H9 (cell line): ENCODE results near the gene LRP10. TPM values are rescaled to one million over a fixed set of nuclear protein-coding genes. Genes with fewer than 3 reads are reported as not detected.

Experiments used
- DNase-seq: peaks from one replicate; pipeline ENCODE4 v3.0.0-alpha.2; 2017
- H2AFZ ChIP-seq: one replicate; pipeline ENCODE4 v1.6.1; 2013; ENCODE audit warnings: mild to moderate bottlenecking, low read length, control low read depth, moderate library complexity
- H2AK5ac ChIP-seq: 2 replicates; pipeline ENCODE4 v1.6.1; 2013; ENCODE audit warnings: low read length, control low read depth, mixed read lengths; ENCODE audit not compliant: insufficient read length
- H2BK120ac ChIP-seq: one replicate; pipeline ENCODE4 v1.6.1; 2013; ENCODE audit warnings: low read depth, mild to moderate bottlenecking, low read length, control low read depth, inconsistent platforms; ENCODE audit not compliant: poor library complexity, severe bottlenecking
- H2BK12ac ChIP-seq: 2 replicates; pipeline ENCODE4 v1.6.1; 2013; ENCODE audit warnings: low read length, control low read depth, mixed read lengths, low read depth; ENCODE audit not compliant: insufficient read length
- H2BK15ac ChIP-seq: 2 replicates; pipeline ENCODE4 v1.6.1; 2013; ENCODE audit warnings: low read depth, low read length, control low read depth
- H2BK20ac ChIP-seq: one replicate; pipeline ENCODE4 v1.6.1; 2013; ENCODE audit warnings: low read depth, mild to moderate bottlenecking, low read length, control low read depth, inconsistent platforms; ENCODE audit not compliant: poor library complexity, severe bottlenecking
- H2BK5ac ChIP-seq: 2 replicates; pipeline ENCODE4 v1.6.1; 2013; ENCODE audit warnings: low read length, control low read depth, mixed read lengths; ENCODE audit not compliant: insufficient read length
- H3K14ac ChIP-seq: 2 replicates; pipeline ENCODE4 v1.6.1; 2013; ENCODE audit warnings: low read length, control low read depth; ENCODE audit not compliant: insufficient read depth
- H3K18ac ChIP-seq: 2 replicates; pipeline ENCODE4 v1.6.1; 2013; ENCODE audit warnings: low read depth, mild to moderate bottlenecking, mixed read lengths, low read length, control low read depth; ENCODE audit not compliant: insufficient read length
- H3K23ac ChIP-seq: 2 replicates; pipeline ENCODE4 v1.6.1; 2013; ENCODE audit warnings: low read length, control low read depth, mixed read lengths, low read depth; ENCODE audit not compliant: insufficient read length
- H3K23me2 ChIP-seq: 2 replicates; pipeline ENCODE4 v1.6.1; 2013; ENCODE audit warnings: low read depth, mild to moderate bottlenecking, mixed read lengths, low read length, control low read depth; ENCODE audit not compliant: insufficient read length, poor library complexity, severe bottlenecking
- H3K27ac ChIP-seq: 2 replicates; pipeline ENCODE4 v1.5.1; 2013; ENCODE audit warnings: low read length, control low read depth, mixed read lengths, low read depth; ENCODE audit not compliant: insufficient read length
- H3K27me3 ChIP-seq: 2 replicates; pipeline ENCODE4 v1.6.1; 2013; ENCODE audit warnings: low read length, control low read depth, inconsistent platforms; ENCODE audit not compliant: insufficient read depth
- H3K4ac ChIP-seq: 2 replicates; pipeline ENCODE4 v1.6.1; 2013; ENCODE audit warnings: low read depth, mild to moderate bottlenecking, control low read depth, inconsistent platforms, low read length, moderate library complexity
- H3K4me1 ChIP-seq: 2 replicates; pipeline ENCODE4 v1.6.1; 2013; ENCODE audit warnings: low read length, control low read depth, inconsistent platforms; ENCODE audit not compliant: insufficient read depth
- H3K4me2 ChIP-seq: 2 replicates; pipeline ENCODE4 v1.6.1; 2013; ENCODE audit warnings: low read length, control low read depth, mixed read lengths; ENCODE audit not compliant: insufficient read length, insufficient read depth
- H3K56ac ChIP-seq: 2 replicates; pipeline ENCODE4 v1.6.1; 2013; ENCODE audit warnings: low read depth, mild to moderate bottlenecking, mixed read lengths, low read length, control low read depth; ENCODE audit not compliant: insufficient read length
- H3K79me1 ChIP-seq: 2 replicates; pipeline ENCODE4 v1.6.1; 2013; ENCODE audit warnings: low read depth, mild to moderate bottlenecking, moderate library complexity, low read length, control low read depth, inconsistent platforms; ENCODE audit not compliant: insufficient read depth, poor library complexity, severe bottlenecking
- H3K79me2 ChIP-seq: 2 replicates; pipeline ENCODE4 v1.6.1; 2013; ENCODE audit warnings: low read length, control low read depth, inconsistent platforms; ENCODE audit not compliant: insufficient read depth
- H3K9ac ChIP-seq: 2 replicates; pipeline ENCODE4 v1.6.1; 2013; ENCODE audit warnings: low read length, control low read depth, mixed read lengths; ENCODE audit not compliant: insufficient read length; ENCODE audit errors: extremely low read depth
- H3K9me3 ChIP-seq: one replicate; pipeline ENCODE4 v1.6.1; 2013; ENCODE audit warnings: low read depth, low read length, inconsistent platforms; ENCODE audit not compliant: control insufficient read depth
- H3T11ph ChIP-seq: one replicate; pipeline ENCODE4 v1.6.1; 2013; ENCODE audit warnings: mild to moderate bottlenecking, low read length, control low read depth, inconsistent platforms
- H4K20me1 ChIP-seq: one replicate; pipeline ENCODE4 v1.6.1; 2013; ENCODE audit not compliant: control insufficient read depth, insufficient read length, insufficient read depth
- H4K5ac ChIP-seq: 2 replicates; pipeline ENCODE4 v1.6.1; 2013; ENCODE audit warnings: low read depth, mild to moderate bottlenecking, mixed read lengths, low read length, control low read depth; ENCODE audit not compliant: insufficient read length
- H4K8ac ChIP-seq: replicated peaks from 2 replicates; pipeline ENCODE4 v1.6.1; 2013; ENCODE audit warnings: low read length, control low read depth, mixed read lengths, low read depth; ENCODE audit not compliant: insufficient read length
- H4K91ac ChIP-seq: 2 replicates; pipeline ENCODE4 v1.6.1; 2013; ENCODE audit warnings: low read depth, mild to moderate bottlenecking, moderate library complexity, mixed read lengths, low read length, control low read depth; ENCODE audit not compliant: insufficient read length
- H3K27ac Mint-ChIP-seq, 3 experiments: 2 replicates in 2 of 3; 3 replicates in 1 of 3; pipeline ENCODE4 v1.8.0; 2020 to 2021; ENCODE audit warnings: mixed read lengths in 3 of 3, mild to moderate bottlenecking in 1 of 3, moderate library complexity in 1 of 3
- H3K27me3 Mint-ChIP-seq: 2 replicates; pipeline ENCODE4 v1.8.0; 2021; ENCODE audit warnings: low read depth, mild to moderate bottlenecking, moderate library complexity, mixed read lengths
- H3K36me3 Mint-ChIP-seq, 3 experiments: 2 replicates in 2 of 3; 3 replicates in 1 of 3; pipeline ENCODE4 v1.8.0; 2020 to 2021; ENCODE audit warnings: low read depth in 3 of 3, mixed read lengths in 3 of 3; ENCODE audit not compliant: insufficient read depth in 1 of 3
- H3K4me1 Mint-ChIP-seq, 2 experiments: 2 replicates each; pipeline ENCODE4 v1.8.0; 2020; ENCODE audit warnings: mixed read lengths in 2 of 2
- H3K4me3 Mint-ChIP-seq, 2 experiments: 2 replicates in 1 of 2; 3 replicates in 1 of 2; pipeline ENCODE4 v1.8.0; 2020 to 2021; ENCODE audit warnings: mild to moderate bottlenecking in 2 of 2, mixed read lengths in 2 of 2, moderate library complexity in 1 of 2
- H3K9me3 Mint-ChIP-seq, 2 experiments: 2 replicates in 1 of 2; 3 replicates in 1 of 2; pipeline ENCODE4 v1.8.0; 2020; ENCODE audit warnings: mild to moderate bottlenecking in 2 of 2, mixed read lengths in 2 of 2, moderate library complexity in 1 of 2
- CTCF ChIP-seq: fragments of 200-600 bp; sonication (generic); conservative IDR thresholded peaks from 3 replicates; pipeline ENCODE4 v1.8.0; 2021; ENCODE audit warnings: antibody characterized with exemption, mild to moderate bottlenecking
- WGBS: extraction: QIAGEN DNeasy Blood & Tissue Kit; methylation state at CpG from one replicate; pipeline ENCODE4 v1.1.7; 2013; ENCODE audit warnings: missing lambda C conversion rate, low lambda C conversion rate, mixed read lengths; ENCODE audit not compliant: insufficient read length; ENCODE audit errors: extremely low coverage; 5-methylcytosine and 5-hydroxymethylcytosine counted together
- total RNA-seq: library from RNA; stranded (reverse); gene quantifications from 2 replicates; pipeline ENCODE4 v1.2.1, GENCODE V29; 2021

Gene LRP10
- total RNA-seq, 1 experiment from 2014 or later: 13.3 TPM

- Histone ChIP-seq H2BK5ac (no peak overlapping the region), H3K9me3 (no peaks in the 10 kb centered on the region), H3K56ac (no peak overlapping the region), H4K5ac (no peak overlapping the region), H3K4ac (no peak overlapping the region), H3K27me3 (no peaks in the 10 kb centered on the region), H2AK5ac (no peak overlapping the region), H3K18ac (no peak overlapping the region), H3K4me2 (no peak overlapping the region), H2AFZ (no peak overlapping the region), H2BK20ac (no peak overlapping the region), H3K79me2 (no peaks in the 10 kb centered on the region), H2BK15ac (no peak overlapping the region), H3K23ac (no peak overlapping the region), H3K9ac (no peak overlapping the region), H3T11ph (no peak overlapping the region), H3K4me1 (no peaks in the 10 kb centered on the region), H3K23me2 (no peaks in the 10 kb centered on the region), H4K8ac (no peak overlapping the region), H4K91ac (no peak overlapping the region), H3K79me1 (no peaks in the 10 kb centered on the region), H2BK120ac (no peak overlapping the region), H3K27ac (no peak overlapping the region), H2BK12ac (no peak overlapping the region), H4K20me1 (no peaks in the 10 kb centered on the region), H3K14ac (no peak overlapping the region)
- no peaks in the 10 kb centered on the region; the same call in 1 of the 2 replicates for H3K27me3 Mint-ChIP-seq
- peaks cover 32 to 65% (median 61%) of the 10 kb centered on the region in 3 experiments for H3K36me3 Mint-ChIP-seq
- WGBS: no CpG with 5 or more reads among the region's 8 CpGs
- H3K4me1 Mint-ChIP-seq: no peaks in the 10 kb centered on the region
- H3K27ac Mint-ChIP-seq: no peak overlapping the region
- TF ChIP-seq CTCF: no peak
- no peak for DNase-seq
- H3K4me3 Mint-ChIP-seq: no peak overlapping the region
- no peaks in the 10 kb centered on the region for H3K9me3 Mint-ChIP-seq
These were observed 37.1 kb downstream of the LRP10 start for GRCh38 chr14:22908601-22909000.
